ENCODE measurements around the gene RPL15. TPM values are rescaled to one million over a fixed set of nuclear protein-coding genes. Genes with fewer than 3 reads are reported as not detected.

Gene RPL15
- total and polyA plus RNA-seq, 2 experiments from 2014 or later, result 1,318 to 3,305 TPM

DNA sequence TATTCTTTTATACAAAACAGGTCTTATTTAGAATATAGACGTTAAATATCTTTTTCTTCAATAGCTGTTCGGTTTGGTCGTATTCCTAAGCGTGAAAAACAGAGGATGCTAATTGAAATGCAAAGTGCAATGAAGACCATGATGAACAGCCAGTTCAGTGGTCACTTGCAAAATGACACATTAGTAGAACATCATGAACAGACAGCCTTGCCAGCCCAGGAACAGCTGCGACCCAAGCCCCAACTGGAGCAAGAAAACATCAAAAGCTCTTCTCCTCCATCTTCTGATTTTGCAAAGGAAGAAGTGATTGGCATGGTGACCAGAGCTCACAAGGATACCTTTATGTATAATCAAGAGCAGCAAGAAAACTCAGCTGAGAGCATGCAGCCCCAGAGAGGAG is 45.0 kb downstream of the RPL15 start:
- Histone ChIP-seq H3K9me2 (replicated peaks; ENCODE audit: insufficient read depth) (no peaks in the 10 kb centered on the region), H4K20me1 (ENCODE audit: insufficient read depth, poor library complexity, severe bottlenecking) (no peaks in the 10 kb centered on the region), H3K4me1 (ENCODE audit: insufficient read depth) (peaks cover 7% of the 10 kb centered on the region), H3K9me3 (ENCODE audit: low read depth) (no peaks in the 10 kb centered on the region), H3K4me2 (no peak overlapping the region), H3K27ac (no peak overlapping the region), H3K27me3 (no peaks in the 10 kb centered on the region), H2AFZ (no peak overlapping the region), H3K36me3 (replicated peaks; ENCODE audit: insufficient read depth, low read depth) (no peaks in the 10 kb centered on the region), H3K4me3 (no peak overlapping the region), H3K79me2 (peaks cover 2% of the 10 kb centered on the region)
- 97% methylated on average over 5 of the region's 5 CpGs for WGBS (ENCODE audit: low lambda C conversion rate, missing lambda C conversion rate)
- TF ChIP-seq EZH2 (IDR thresholded peaks at IDR 0.05; ENCODE audit: borderline replicate concordance), result no peak
- TF ChIP-seq, protein P1, sequence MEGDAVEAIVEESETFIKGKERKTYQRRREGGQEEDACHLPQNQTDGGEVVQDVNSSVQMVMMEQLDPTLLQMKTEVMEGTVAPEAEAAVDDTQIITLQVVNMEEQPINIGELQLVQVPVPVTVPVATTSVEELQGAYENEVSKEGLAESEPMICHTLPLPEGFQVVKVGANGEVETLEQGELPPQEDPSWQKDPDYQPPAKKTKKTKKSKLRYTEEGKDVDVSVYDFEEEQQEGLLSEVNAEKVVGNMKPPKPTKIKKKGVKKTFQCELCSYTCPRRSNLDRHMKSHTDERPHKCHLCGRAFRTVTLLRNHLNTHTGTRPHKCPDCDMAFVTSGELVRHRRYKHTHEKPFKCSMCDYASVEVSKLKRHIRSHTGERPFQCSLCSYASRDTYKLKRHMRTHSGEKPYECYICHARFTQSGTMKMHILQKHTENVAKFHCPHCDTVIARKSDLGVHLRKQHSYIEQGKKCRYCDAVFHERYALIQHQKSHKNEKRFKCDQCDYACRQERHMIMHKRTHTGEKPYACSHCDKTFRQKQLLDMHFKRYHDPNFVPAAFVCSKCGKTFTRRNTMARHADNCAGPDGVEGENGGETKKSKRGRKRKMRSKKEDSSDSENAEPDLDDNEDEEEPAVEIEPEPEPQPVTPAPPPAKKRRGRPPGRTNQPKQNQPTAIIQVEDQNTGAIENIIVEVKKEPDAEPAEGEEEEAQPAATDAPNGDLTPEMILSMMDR (IDR thresholded peaks at IDR 0.05; ENCODE audit: poor library complexity), result no peak
- TF ChIP-seq EZH2phosphoT487 (IDR thresholded peaks at IDR 0.05; ENCODE audit: low read depth, severe bottlenecking, unreplicated experiment), result no peak
- DNase-seq (ENCODE audit: low spot score), result no peak

DNA sequence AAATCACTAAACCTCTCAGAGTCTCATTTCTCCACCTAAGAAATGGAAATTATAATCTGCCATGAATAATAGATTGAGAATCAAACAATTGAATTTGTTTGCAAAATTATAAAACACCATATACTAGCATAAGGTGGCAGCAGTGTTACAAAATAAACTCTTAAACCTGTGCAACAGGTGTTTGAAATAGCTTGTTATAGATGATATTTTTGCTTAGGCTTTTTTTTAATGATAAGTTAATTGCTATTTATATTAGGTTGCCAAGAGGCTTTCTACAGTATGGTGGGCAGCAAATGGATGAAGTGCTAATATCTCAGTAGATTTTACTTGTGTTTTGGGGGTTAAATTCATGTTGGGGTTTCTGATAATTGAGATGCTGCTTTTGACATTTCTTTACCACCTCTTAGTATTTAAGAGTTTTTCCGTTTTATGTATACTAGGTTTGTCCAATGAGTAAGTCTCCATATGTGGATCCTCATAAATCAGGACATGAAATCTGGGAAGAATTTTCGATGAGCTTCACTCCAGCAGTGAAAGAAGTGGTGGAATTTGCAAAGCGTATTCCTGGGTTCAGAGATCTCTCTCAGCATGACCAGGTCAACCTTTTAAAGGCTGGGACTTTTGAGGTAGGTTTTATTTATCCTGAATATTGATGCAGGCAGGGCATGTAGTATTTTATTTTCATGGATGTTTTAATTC is 47.8 kb downstream of the RPL15 start:
- Histone ChIP-seq H4K20me1 (ENCODE audit: insufficient read depth, poor library complexity, severe bottlenecking) (no peaks in the 10 kb centered on the region), H2AFZ (no peak overlapping the region), H3K4me2 (no peak overlapping the region), H3K27me3 (no peaks in the 10 kb centered on the region), H3K79me2 (no peaks in the 10 kb centered on the region), H3K4me3 (no peak overlapping the region), H3K27ac (no peak overlapping the region), H3K4me1 (ENCODE audit: insufficient read depth) (no peaks in the 10 kb centered on the region), H3K9me2 (replicated peaks; ENCODE audit: insufficient read depth) (no peaks in the 10 kb centered on the region), H3K36me3 (replicated peaks; ENCODE audit: insufficient read depth, low read depth) (no peaks in the 10 kb centered on the region), H3K9me3 (ENCODE audit: low read depth) (no peaks in the 10 kb centered on the region)
- DNase-seq (ENCODE audit: low spot score), result no peak
- TF ChIP-seq EZH2 (IDR thresholded peaks at IDR 0.05; ENCODE audit: borderline replicate concordance), result no peak
- WGBS (ENCODE audit: low lambda C conversion rate, missing lambda C conversion rate), result 76% methylated on average over 3 of the region's 3 CpGs

- H2AFZ ChIP-seq, result no peak overlapping the region
- no peak overlapping the region for H3K27ac ChIP-seq
- H3K4me1 ChIP-seq (ENCODE audit: insufficient read depth), result no peaks in the 10 kb centered on the region
- no peaks in the 10 kb centered on the region for H3K79me2 ChIP-seq
- H3K27me3 ChIP-seq, result no peaks in the 10 kb centered on the region
- H4K20me1 ChIP-seq (ENCODE audit: insufficient read depth, poor library complexity, severe bottlenecking), result no peaks in the 10 kb centered on the region
- H3K9me2 ChIP-seq (replicated peaks; ENCODE audit: insufficient read depth), result no peaks in the 10 kb centered on the region
- no peak overlapping the region for H3K4me3 ChIP-seq
- H3K36me3 ChIP-seq (replicated peaks; ENCODE audit: insufficient read depth, low read depth), result no peaks in the 10 kb centered on the region
- 87% methylated on average over 1 of the region's 1 CpG for WGBS (ENCODE audit: low lambda C conversion rate, missing lambda C conversion rate)
- H3K9me3 ChIP-seq (ENCODE audit: low read depth), result no peaks in the 10 kb centered on the region
- no peak for DNase-seq (ENCODE audit: low spot score)
- TF ChIP-seq, protein P1 (IDR thresholded peaks at IDR 0.05; ENCODE audit: poor library complexity), result no peak
- TF ChIP-seq EZH2phosphoT487 (IDR thresholded peaks at IDR 0.05; ENCODE audit: low read depth, severe bottlenecking, unreplicated experiment) (no peak), EZH2 (IDR thresholded peaks at IDR 0.05; ENCODE audit: borderline replicate concordance) (no peak)
- no peak overlapping the region for H3K4me2 ChIP-seq
These were observed 49.4 kb downstream of the RPL15 start for GRCh38 chr3:23966328-23966727.

DNA sequence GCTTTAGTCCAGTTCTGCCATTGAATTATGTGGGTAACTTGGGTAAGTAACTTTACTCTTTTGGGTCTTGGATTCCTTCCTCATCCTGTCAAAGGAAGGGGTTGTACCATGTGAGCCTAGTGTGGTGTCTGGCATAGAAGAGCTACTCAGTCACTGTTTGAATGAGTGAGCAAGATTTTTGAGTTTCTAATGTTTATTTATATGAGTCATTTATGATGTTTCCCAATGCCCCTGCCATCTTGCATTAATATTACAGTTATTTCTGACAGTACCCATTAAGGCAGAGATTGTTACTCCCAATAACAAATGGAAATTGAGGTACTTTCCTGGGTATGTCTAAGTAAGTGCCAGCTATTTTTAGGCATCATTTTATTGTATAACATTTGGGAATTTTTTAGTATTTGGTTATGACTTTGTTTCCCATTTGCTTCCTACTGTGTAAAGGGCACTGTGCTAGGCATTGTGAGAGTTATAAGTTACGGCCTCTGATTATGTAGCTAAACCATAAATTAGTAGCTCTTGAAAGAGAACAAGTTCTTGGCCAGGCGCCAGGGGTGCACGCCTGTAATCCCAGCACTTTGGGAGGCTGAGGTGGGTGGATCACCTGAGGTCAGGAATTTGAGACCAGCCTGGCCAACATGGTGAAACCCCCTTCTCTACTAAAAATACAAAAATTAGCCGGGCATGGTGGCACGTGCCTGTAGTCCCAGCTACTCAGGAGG is 51.7 kb downstream of the RPL15 start:
- no peaks in the 10 kb centered on the region for H3K9me2 ChIP-seq (replicated peaks; ENCODE audit: insufficient read depth)
- no peak overlapping the region for H3K27ac ChIP-seq
- DNase-seq (ENCODE audit: low spot score), result no peak
- H3K4me3 ChIP-seq, result no peak overlapping the region
- 90% methylated on average over 5 of the region's 5 CpGs for WGBS (ENCODE audit: low lambda C conversion rate, missing lambda C conversion rate)
- H3K4me1 ChIP-seq (ENCODE audit: insufficient read depth), result no peaks in the 10 kb centered on the region
- no peaks in the 10 kb centered on the region for H4K20me1 ChIP-seq (ENCODE audit: insufficient read depth, poor library complexity, severe bottlenecking)
- H3K27me3 ChIP-seq, result no peaks in the 10 kb centered on the region
- no peaks in the 10 kb centered on the region for H3K79me2 ChIP-seq
- H3K4me2 ChIP-seq, result no peak overlapping the region
- no peak overlapping the region for H2AFZ ChIP-seq
- TF ChIP-seq, protein P1 (IDR thresholded peaks at IDR 0.05; ENCODE audit: poor library complexity), result no peak
- TF ChIP-seq EZH2phosphoT487 (IDR thresholded peaks at IDR 0.05; ENCODE audit: low read depth, severe bottlenecking, unreplicated experiment), result no peak
- H3K36me3 ChIP-seq (replicated peaks; ENCODE audit: insufficient read depth, low read depth), result no peaks in the 10 kb centered on the region
- H3K9me3 ChIP-seq (ENCODE audit: low read depth), result no peaks in the 10 kb centered on the region
